ENCODE data around the gene MARCHF3. TPM values are rescaled to one million over a fixed set of nuclear protein-coding genes. Genes with fewer than 3 reads are reported as not detected.

The MARCHF3 gene
- total RNA-seq (2022) (5.4 and 6.9 TPM in 2 replicates), Bru-seq, nascent RNA (percentile 59 among the genes with signal in this experiment), BruChase-seq, experiment 1, labeled RNA remaining after a 6-hour chase (percentile 61 among the genes with signal in this experiment), BruChase-seq, experiment 2, labeled RNA remaining after a 2-hour chase (percentile 52 among the genes with signal in this experiment)
- long read RNA-seq, full-length matches to known transcripts = 6 of 9 reads
- long read RNA-seq, partial matches to known transcripts = 0 of 9 reads
- long read RNA-seq, other reads (novel, unspliced or antisense) = 3 of 9 reads

- Mint-ChIP-seq H3K27ac (ENCODE audit: low read depth, unreplicated experiment) (peak within 1 kb of the TSS; percentile 49), H3K9me3 (ENCODE audit: unreplicated experiment) (no peaks in the 10 kb centered on the region), H3K4me1 (ENCODE audit: insufficient read depth, unreplicated experiment) (peaks cover 15% of the 10 kb centered on the region), H3K4me3 (ENCODE audit: unreplicated experiment) (peak within 1 kb of the TSS; percentile 84), H3K36me3 (ENCODE audit: insufficient read depth, unreplicated experiment) (no peaks in the 10 kb centered on the region), H3K27me3 (ENCODE audit: insufficient read depth, unreplicated experiment) (no peaks in the 10 kb centered on the region)
- POLR2A ChIA-PET = interaction anchor here (0.8 to 2.2 kb wide), 16 partner anchors 8 to 282 kb away, joined by 3 to 15 read pairs (median 5); partner anchors contain the start of gene C5orf63
- CTCF ChIA-PET = interaction anchor here (0.6 to 1.7 kb wide), 6 partner anchors 16 to 249 kb away, joined by 3 to 5 read pairs (median 3); no protein-coding TSS in a partner anchor
- intact Hi-C loops (cut with micrococcal nuclease) = loop anchor here (1.0 to 5.0 kb wide), 6 partner anchors 68 to 462 kb away; no protein-coding TSS in a partner anchor
- no TSS peak for BruUV-seq (replicated peaks)
- DNase-seq (ENCODE audit: unreplicated experiment) = peak; percentile 98
- peak; percentile 39 for TF ChIP-seq CTCF (IDR thresholded peaks at IDR 0.05; ENCODE audit: unreplicated experiment)
Measured at GRCh38 chr5:127030259-127031146, at the start of gene MARCHF3. TSS of gene MARCHF3 (minus strand) at chr5:127030558. CDS start at chr5:126918171, 112,387 bp downstream.

GRCh38 chr5:127079994-127080491, 49.7 kb upstream of the MARCHF3 start:
- H3K27me3 Mint-ChIP-seq (ENCODE audit: insufficient read depth, unreplicated experiment) = no peaks in the 10 kb centered on the region

DNA sequence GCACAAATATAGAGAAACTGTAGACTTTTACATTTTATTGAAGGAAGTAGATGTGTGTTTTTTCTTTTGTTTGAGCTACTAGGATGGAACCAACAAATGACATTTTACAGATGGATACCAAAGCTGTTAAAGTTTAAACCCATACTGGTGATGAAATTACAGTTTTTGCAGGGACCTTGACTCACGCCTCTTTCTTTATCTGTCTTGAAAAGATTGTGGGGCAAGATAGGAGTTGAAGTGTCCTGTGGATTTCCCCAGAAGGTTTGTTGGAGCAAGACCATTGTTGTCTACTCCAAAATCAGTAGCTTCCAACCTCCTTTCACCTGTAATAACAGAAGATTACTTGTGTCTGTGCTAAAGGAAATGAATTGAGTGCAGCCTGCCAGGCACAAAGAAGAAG, 47.0 kb upstream of the MARCHF3 start:
- Mint-ChIP-seq H3K27ac (ENCODE audit: low read depth, unreplicated experiment) (no peak overlapping the region), H3K9me3 (ENCODE audit: unreplicated experiment) (no peaks in the 10 kb centered on the region), H3K36me3 (ENCODE audit: insufficient read depth, unreplicated experiment) (no peaks in the 10 kb centered on the region), H3K4me3 (ENCODE audit: unreplicated experiment) (no peak overlapping the region), H3K4me1 (ENCODE audit: insufficient read depth, unreplicated experiment) (peaks cover 22% of the 10 kb centered on the region), H3K27me3 (ENCODE audit: insufficient read depth, unreplicated experiment) (no peaks in the 10 kb centered on the region)
- BruUV-seq (replicated peaks) = no TSS peak
- no peak for DNase-seq (ENCODE audit: unreplicated experiment)
- ChIA-PET CTCF (interaction anchor here (0.6 to 1.7 kb wide), 4 partner anchors 9 to 283 kb away, joined by 3 to 8 read pairs (median 4); no protein-coding TSS in a partner anchor), POLR2A (interaction anchor here (1.1 to 3.9 kb wide), 4 partner anchors 11 to 62 kb away, joined by 3 to 16 read pairs (median 4); no protein-coding TSS in a partner anchor)
- intact Hi-C loops (cut with micrococcal nuclease) = loop anchor here (10.0 kb wide), 1 partner anchor 127 kb away; no protein-coding TSS in a partner anchor
- no peak for TF ChIP-seq CTCF (IDR thresholded peaks at IDR 0.05; ENCODE audit: unreplicated experiment)

More at GRCh38 chr5:127079994-127080491, 49.7 kb upstream of the MARCHF3 start:
- H3K4me1 Mint-ChIP-seq (ENCODE audit: insufficient read depth, unreplicated experiment) = peaks cover 22% of the 10 kb centered on the region
- H3K4me3 Mint-ChIP-seq (ENCODE audit: unreplicated experiment) = no peak overlapping the region
- H3K9me3 Mint-ChIP-seq (ENCODE audit: unreplicated experiment) = no peaks in the 10 kb centered on the region
- H3K27ac Mint-ChIP-seq (ENCODE audit: low read depth, unreplicated experiment) = no peak overlapping the region
- no TSS peak for BruUV-seq (replicated peaks)
- ChIA-PET POLR2A (interaction anchor here (0.7 to 3.9 kb wide), 5 partner anchors 8 to 302 kb away, joined by 3 to 16 read pairs (median 3); no protein-coding TSS in a partner anchor), CTCF (no interaction called here)
- peak; percentile 52 for DNase-seq (ENCODE audit: unreplicated experiment)
- H3K36me3 Mint-ChIP-seq (ENCODE audit: insufficient read depth, unreplicated experiment) = no peaks in the 10 kb centered on the region
- TF ChIP-seq CTCF (IDR thresholded peaks at IDR 0.05; ENCODE audit: unreplicated experiment) = no peak
- intact Hi-C loops (cut with micrococcal nuclease) = loop anchor here (10.0 kb wide), 1 partner anchor 125 kb away; no protein-coding TSS in a partner anchor

Measured in MCF 10A (cell line).